ENCODE data around the gene KLHL29. TPM values are rescaled to one million over a fixed set of nuclear protein-coding genes. Genes with fewer than 3 reads are reported as not detected.
"Not testable (repeated sequence)": the region's sequence is repeated elsewhere in the genome, so short reads cannot be mapped to it uniquely, and the experiment has no call there.

KLHL29 gene
- total RNA-seq (2014; rRNA removed; shearing (Covaris generic)): 1.1 and 1.9 TPM in 2 replicates

DNA sequence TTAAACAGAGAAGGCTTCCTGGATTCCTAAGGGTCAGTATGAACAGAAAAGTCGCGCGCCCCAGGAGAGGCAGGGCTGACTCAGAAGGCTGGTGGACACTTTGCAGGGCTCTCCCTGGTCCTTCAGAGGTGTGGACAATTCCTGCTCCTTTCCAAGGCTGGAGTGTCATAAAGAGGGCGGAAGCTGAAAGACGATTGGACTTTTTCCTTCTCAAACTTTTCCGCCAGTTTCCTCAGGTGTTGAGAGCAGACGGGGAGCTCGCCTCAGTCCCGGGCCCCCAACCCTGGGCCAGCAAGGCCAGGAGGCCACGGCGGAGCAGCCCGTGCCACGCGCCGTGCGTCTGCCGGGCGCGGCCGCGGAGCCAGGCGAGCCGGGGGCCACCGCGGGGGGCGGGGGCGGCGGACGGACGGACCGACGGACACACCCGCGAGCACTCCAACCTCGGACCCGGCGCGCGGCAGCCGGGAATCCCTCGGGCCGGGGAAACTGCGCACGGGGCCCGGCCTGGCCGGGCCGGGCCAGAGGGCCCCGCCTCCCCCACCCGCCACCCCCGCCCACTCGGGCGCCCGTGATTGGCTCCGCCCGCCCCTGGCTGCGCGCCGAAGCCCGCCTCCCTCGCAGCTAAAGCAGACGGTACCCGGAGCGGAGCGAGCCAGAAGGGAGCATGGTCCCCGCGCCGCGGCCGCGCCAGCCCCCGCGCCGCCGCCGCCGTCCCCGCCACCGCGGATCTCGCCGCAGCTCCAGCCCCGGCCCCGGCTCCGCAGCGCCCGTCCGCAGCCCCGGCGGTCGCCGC is at the start of gene KLHL29:
TSS of gene KLHL29 (plus strand) at position 629 of the 793 bp plus-strand sequence. CDS start 177,018 bp downstream, outside the sequence.
- Histone ChIP-seq H3K27me3 (replicated peaks) (peaks cover 39% of the 10 kb centered on the region), H3K36me3 (no peaks in the 10 kb centered on the region), H3K4me3 (peak within 1 kb of the TSS; percentile 52), H3K4me1 (replicated peaks) (peaks cover 41% of the 10 kb centered on the region), H3K27ac (no peak within 1 kb of the TSS), H3K9me3 (replicated peaks) (no peaks in the 10 kb centered on the region; the same call in 1 of the 2 replicates)
- peak; percentile 38 to 76 for DNase-seq (ENCODE audit: low read depth in 1 of 2, low spot score in 2 of 2)

DNA sequence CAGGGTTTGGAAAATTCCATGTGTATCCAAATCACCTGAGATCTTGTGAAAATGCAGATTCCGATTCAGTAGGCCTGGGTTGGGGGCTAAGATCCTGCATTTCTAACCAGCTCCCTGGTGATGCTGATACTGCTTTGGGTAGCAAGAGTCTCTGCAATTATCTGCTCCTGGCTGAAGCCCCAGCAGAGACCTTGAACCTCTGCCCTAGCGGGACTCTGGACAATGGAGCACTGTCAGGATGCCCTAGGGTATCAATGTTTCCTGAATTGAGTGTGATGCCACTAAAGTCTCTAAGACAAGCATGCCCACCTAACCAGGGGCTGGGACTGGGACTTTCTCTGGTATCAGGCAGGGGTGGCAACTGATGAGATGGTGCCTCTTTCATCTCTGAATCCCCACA is 49.4 kb upstream of the KLHL29 start:
- Histone ChIP-seq H3K4me3 (no peak overlapping the region), H3K4me1 (replicated peaks) (no peaks in the 10 kb centered on the region), H3K36me3 (no peaks in the 10 kb centered on the region), H3K27me3 (replicated peaks) (peaks cover 12% of the 10 kb centered on the region), H3K9me3 (replicated peaks) (no peaks in the 10 kb centered on the region; the same call in 1 of the 2 replicates), H3K27ac (no peak overlapping the region)
- no peak for DNase-seq (ENCODE audit: low read depth in 1 of 2, low spot score in 2 of 2)

DNA sequence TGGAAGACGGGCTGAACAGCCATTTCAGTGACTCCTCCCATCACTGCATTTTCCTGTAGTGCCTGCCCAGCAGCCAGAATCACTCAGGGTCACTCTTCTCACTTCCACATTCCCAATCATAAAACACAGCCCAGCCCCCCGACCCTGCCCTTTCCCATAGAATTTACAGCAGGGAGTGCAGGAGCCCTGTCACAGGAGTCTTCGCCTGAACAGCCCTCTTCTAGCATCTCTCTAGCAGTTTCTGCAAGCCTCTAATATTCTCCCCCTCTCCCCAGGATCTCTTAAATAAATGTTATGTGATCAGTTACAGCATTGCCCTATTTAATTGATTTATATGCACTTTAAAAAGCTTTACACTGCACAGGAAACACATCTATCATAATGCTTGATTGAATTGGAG is 42.9 kb upstream of the KLHL29 start:
- DNase-seq (ENCODE audit: low read depth in 1 of 2, low spot score in 2 of 2): no peak
- Histone ChIP-seq H3K36me3 (no peaks in the 10 kb centered on the region), H3K4me3 (no peak overlapping the region), H3K27ac (no peak overlapping the region), H3K4me1 (replicated peaks) (no peaks in the 10 kb centered on the region), H3K9me3 (replicated peaks) (no peaks in the 10 kb centered on the region; the same call in 1 of the 2 replicates), H3K27me3 (replicated peaks) (no peaks in the 10 kb centered on the region)

DNA sequence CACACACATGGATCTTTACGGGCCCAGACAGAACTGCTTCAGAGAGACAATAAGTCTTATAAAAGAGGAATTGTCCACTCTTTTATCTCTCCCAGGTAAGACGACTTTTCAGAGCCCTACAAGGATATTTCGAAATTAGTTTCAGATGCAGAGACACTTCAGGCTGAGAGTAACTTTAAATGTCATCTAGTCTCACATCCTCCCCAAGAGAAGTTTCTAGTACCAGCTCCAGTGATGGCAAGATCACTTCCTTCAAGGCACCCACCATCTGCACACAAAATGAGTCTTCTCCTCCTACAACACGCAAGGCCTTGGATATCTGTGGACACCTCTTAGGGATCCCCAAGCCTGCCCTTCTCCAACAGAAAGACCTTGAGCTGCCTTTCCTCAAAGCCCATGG is 39.0 kb upstream of the KLHL29 start:
- Histone ChIP-seq H3K4me1 (replicated peaks) (no peaks in the 10 kb centered on the region), H3K4me3 (no peak overlapping the region), H3K27ac (no peak overlapping the region), H3K36me3 (no peaks in the 10 kb centered on the region), H3K27me3 (replicated peaks) (no peaks in the 10 kb centered on the region), H3K9me3 (replicated peaks) (no peaks in the 10 kb centered on the region)
- no peak for DNase-seq (ENCODE audit: low read depth in 1 of 2, low spot score in 2 of 2)

DNA sequence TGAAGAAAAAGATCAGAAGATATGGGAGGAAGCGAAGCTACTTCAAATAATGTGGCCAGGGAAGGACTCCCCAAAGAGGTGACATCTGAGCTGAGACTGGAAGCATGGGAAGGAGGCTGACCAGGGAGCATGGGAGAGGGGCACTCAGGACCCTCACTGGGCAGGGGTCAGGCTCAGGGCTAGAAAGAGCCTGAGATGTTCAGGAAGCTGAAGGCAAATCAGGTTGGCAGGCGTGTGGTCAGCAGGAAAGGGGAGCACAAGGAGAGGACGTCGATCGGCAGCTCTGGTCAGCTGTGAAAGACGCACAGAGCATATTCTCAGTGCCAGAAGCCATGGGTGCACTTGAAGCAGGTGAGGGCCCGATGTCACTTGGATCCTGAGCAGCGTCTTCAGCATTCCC is 38.2 kb upstream of the KLHL29 start:
- no peaks in the 10 kb centered on the region for H3K27me3 ChIP-seq (replicated peaks)
- no peak for DNase-seq (ENCODE audit: low read depth in 1 of 2, low spot score in 2 of 2)
- no peaks in the 10 kb centered on the region; the same call in 1 of the 2 replicates for H3K4me1 ChIP-seq (replicated peaks)
- no peak overlapping the region for H3K27ac ChIP-seq
- H3K9me3 ChIP-seq (replicated peaks): no peaks in the 10 kb centered on the region
- H3K36me3 ChIP-seq: no peaks in the 10 kb centered on the region
- H3K4me3 ChIP-seq: no peak overlapping the region

DNA sequence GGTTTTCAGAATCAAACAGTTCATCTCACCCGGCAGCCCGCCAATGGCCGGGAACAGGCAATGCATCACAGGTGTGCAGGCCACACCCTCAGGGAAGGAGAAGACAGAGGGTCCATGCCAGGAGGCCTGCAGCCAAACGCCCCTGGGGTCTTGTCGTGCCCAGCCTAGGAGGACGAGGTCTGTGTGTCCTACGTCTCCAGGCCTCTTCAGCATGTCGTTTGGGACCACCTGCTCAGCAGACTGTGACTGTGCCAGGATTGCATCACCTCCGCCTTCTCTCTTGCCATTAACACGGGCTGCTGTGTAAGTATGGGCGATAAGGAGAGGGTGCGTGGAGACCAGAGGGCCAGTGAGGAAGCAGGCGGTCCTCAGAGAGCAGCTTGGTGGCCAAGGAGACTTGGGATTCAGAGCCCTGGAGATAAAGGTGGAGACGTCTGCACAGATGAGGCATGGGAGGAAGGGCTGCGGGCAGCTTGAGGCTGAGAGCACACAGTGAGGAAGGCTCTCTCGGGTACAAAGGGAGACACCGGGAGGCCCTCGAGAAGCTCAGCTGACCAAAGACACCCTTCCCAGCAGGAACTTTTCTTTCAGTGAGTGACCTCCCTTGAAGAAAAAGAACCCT is 37.4 kb upstream of the KLHL29 start:
- Histone ChIP-seq H3K27ac (no peak overlapping the region), H3K4me3 (no peak overlapping the region), H3K9me3 (replicated peaks) (no peaks in the 10 kb centered on the region), H3K36me3 (no peaks in the 10 kb centered on the region), H3K27me3 (replicated peaks) (no peaks in the 10 kb centered on the region), H3K4me1 (replicated peaks) (no peaks in the 10 kb centered on the region; the same call in 1 of the 2 replicates)
- DNase-seq (ENCODE audit: low read depth in 1 of 2, low spot score in 2 of 2): no peak

DNA sequence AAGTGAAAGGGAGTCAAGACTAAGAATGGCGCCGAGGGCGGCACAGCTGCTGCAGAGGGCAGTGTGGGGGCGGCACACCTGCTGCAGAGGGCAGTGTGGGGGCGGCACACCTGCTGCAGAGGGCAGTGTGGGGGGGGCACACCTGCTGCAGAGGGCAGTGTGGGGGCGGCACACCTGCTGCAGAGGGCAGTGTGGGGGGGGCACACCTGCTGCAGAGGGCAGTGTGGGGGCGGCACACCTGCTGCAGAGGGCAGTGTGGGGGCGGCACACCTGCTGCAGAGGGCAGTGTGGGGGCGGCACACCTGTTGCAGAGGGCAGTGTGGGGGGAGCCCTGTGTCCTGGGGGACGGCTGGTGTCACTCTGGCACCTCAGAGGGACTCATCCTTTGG is 36.9 kb upstream of the KLHL29 start:
- not testable (repeated sequence) for H3K36me3 ChIP-seq; H3K27ac ChIP-seq; H3K9me3 ChIP-seq (replicated peaks); H3K4me3 ChIP-seq; H3K27me3 ChIP-seq (replicated peaks); H3K4me1 ChIP-seq (replicated peaks); DNase-seq (ENCODE audit: low read depth in 1 of 2, low spot score in 2 of 2)

DNA sequence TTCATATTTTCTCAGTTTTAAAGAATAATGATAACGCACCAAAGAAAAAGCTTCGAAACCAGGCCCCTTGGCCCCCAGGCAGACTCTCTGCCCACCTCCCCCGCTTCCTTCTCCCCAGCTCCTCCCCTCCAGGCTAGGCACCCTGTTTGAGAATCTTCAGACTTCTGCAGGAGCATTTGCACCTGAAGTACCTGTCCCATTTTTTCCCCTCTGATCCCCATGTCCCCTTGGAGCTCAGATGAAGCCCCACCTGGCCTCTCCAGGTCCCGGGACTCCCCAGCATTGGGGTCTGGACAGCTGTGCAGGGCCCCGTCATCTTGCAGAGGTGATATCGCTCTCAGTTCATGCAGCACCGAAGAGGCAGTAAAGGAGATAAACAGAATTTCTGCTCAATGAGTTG is 35.5 kb upstream of the KLHL29 start:
- no peaks in the 10 kb centered on the region for H3K9me3 ChIP-seq (replicated peaks)
- DNase-seq (ENCODE audit: low read depth in 1 of 2, low spot score in 2 of 2): no peak
- no peaks in the 10 kb centered on the region for H3K27me3 ChIP-seq (replicated peaks)
- no peaks in the 10 kb centered on the region; the same call in 1 of the 2 replicates for H3K4me1 ChIP-seq (replicated peaks)
- no peak overlapping the region for H3K4me3 ChIP-seq
- H3K27ac ChIP-seq: no peak overlapping the region
- no peaks in the 10 kb centered on the region for H3K36me3 ChIP-seq

DNA sequence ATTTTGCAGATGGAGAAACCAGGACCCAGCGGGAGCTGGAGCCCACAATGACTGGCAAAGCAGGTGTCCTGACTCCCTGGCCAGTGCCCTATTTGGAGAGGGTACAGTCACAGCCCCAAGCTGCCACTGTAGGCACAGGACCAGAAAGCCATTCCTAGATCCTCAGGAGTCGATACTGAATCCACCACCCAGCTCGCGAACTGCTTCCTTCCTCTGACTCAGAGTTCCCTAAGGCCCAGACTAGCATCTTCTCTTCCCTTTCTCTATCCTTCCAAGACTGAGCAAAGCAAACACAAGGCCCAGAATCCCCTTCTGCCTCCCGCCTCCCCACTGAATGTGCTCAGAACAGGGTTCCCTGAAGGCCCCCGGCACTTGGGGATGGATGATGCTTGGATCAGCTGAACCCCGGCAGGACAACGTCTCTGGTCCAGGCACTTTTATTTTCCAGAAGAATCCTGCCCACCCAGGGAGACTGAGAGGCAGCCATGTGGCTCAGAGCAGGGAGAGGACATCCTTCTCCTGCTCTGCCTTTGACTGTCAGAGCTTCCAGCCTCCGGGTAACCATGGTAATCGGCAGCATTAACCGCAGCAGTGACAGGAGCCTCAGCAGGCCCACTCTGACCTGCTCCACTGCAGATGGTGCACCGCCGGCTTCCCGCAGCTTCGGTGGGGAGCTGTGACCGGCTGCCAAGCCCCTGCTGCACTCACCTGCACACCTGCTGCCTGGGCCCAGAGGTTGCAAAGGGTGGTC is 34.8 kb upstream of the KLHL29 start:
- no peak overlapping the region for H3K27ac ChIP-seq
- H3K36me3 ChIP-seq: no peaks in the 10 kb centered on the region
- DNase-seq (ENCODE audit: low read depth in 1 of 2, low spot score in 2 of 2): no peak
- no peaks in the 10 kb centered on the region; the same call in 1 of the 2 replicates for H3K4me1 ChIP-seq (replicated peaks)
- no peak overlapping the region for H3K4me3 ChIP-seq
- no peaks in the 10 kb centered on the region for H3K27me3 ChIP-seq (replicated peaks)
- H3K9me3 ChIP-seq (replicated peaks): no peaks in the 10 kb centered on the region

DNA sequence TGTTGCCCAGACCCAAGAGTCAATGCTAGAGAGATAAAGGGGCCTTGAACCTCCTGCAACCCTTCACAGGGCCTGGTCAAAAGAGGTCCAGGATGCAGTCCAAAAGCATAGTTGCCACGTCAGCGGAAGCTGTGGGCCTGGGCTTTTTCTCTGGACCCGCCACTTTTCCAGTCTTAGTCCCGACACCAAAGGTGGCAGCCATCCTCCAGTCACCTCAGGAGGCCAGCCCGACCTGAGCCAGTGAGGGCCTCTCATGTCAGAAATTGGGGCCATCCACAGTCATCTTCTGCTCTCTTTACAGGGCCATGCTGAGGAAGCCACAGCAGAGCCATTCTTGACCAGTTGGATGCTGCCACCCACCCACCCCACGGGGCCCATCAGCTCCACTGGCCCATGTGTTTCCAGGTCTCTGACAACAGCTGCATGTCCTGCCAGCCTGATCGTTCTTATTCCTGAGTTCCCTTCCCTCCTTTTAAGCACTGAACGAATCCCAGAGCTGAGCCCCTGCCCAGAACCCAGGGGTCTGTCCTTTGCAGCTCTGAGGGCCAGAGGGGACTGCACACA is 34.1 kb upstream of the KLHL29 start:
- H3K36me3 ChIP-seq: no peaks in the 10 kb centered on the region
- no peak overlapping the region for H3K4me3 ChIP-seq
- H3K4me1 ChIP-seq (replicated peaks): no peaks in the 10 kb centered on the region; the same call in 1 of the 2 replicates
- no peak for DNase-seq (ENCODE audit: low read depth in 1 of 2, low spot score in 2 of 2)
- H3K9me3 ChIP-seq (replicated peaks): no peaks in the 10 kb centered on the region
- no peak overlapping the region for H3K27ac ChIP-seq
- no peaks in the 10 kb centered on the region for H3K27me3 ChIP-seq (replicated peaks)

DNA sequence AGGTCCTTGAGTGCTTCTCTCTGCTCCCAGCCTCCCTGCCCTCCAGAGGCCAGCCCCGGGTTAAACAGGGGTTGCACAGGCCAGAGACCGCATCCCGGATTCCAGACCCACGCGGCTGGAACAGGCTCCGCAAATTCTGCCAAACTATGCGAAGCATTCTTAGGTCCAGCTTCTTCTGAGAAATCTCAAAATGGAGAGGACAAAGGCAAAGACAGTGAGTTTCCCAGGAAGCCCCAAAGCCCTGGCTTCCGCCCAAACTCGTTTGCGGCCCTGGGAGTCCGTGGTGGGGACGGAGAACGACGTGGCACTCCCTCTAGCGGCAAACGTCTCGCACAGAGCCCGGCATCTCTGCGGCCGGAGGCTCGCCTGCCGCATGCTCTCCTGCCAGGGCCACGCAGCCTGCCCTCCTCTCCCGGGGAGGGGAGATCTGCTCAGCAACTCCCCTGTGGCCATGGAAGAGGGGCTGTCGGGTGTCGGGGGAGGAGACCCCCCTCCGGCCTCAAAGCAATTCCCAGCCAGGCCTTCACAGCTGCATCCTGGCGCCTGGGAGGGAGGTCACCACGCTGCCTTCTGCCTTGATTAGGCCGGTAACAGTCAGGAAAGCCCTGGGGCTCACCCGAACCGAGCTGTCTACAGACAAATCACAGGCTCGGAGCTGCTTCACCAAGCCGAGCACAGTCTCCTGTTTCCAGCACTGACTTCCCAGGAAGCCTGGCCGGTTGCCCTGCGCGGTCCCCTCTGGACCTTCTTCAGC is 33.4 kb upstream of the KLHL29 start:
- Histone ChIP-seq H3K4me3 (no peak overlapping the region), H3K9me3 (replicated peaks) (no peaks in the 10 kb centered on the region), H3K27ac (no peak overlapping the region), H3K4me1 (replicated peaks) (no peaks in the 10 kb centered on the region; the same call in 1 of the 2 replicates), H3K27me3 (replicated peaks) (no peaks in the 10 kb centered on the region), H3K36me3 (no peaks in the 10 kb centered on the region)
- DNase-seq (ENCODE audit: low read depth in 1 of 2, low spot score in 2 of 2): peak; percentile 68 to 82

DNA sequence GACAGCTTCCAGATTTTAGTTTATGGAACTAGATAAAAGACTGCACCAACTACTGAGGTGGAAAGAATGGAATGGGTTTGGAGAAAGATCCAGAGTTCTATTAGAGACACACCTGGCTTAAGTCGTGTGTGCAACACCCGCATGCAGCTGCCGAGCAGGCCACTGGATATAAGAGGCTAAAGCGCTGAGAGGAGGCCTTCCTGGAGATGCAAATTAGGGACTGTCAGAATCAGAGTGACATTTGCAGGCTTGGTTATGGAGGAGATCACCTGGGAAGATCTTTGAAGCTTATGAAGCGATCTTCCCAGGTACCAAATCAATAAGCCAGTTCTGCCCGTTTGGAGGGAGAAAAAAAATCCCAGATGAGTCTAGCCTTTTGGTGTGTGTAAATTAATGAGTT is 30.4 kb upstream of the KLHL29 start:
- H3K4me1 ChIP-seq (replicated peaks): no peaks in the 10 kb centered on the region; the same call in 1 of the 2 replicates

DNA sequence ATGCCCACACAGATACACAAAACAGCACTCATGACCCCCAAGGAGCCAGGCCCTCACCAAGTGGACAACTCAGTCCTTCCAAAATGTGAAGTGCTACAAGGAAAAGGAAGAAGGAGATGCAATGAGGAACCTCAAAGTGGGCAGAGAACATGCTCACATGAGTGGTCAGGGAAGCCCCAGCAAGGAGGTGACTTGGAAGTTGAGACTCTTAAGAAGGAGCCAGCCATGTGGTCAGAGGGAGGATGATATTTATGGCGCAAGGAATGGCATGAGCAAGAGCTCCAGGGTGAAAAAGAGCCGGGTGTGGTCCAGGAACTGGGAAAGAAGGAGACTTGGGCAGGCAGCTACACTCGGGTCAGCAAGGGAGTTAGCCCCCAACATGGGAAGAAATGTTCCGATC is 30.0 kb upstream of the KLHL29 start:
- H3K27ac ChIP-seq: no peak overlapping the region

More for the DNA sequence above, 30.4 kb upstream of the KLHL29 start:
- Histone ChIP-seq H3K27me3 (replicated peaks) (no peaks in the 10 kb centered on the region), H3K27ac (no peak overlapping the region), H3K4me3 (no peak overlapping the region), H3K9me3 (replicated peaks) (no peaks in the 10 kb centered on the region), H3K36me3 (no peaks in the 10 kb centered on the region)
- no peak for DNase-seq (ENCODE audit: low read depth in 1 of 2, low spot score in 2 of 2)

More for the DNA sequence above, 30.0 kb upstream of the KLHL29 start:
- H3K36me3 ChIP-seq: no peaks in the 10 kb centered on the region
- no peaks in the 10 kb centered on the region; the same call in 1 of the 2 replicates for H3K4me1 ChIP-seq (replicated peaks)
- H3K9me3 ChIP-seq (replicated peaks): no peaks in the 10 kb centered on the region
- no peak overlapping the region for H3K4me3 ChIP-seq
- H3K27me3 ChIP-seq (replicated peaks): no peaks in the 10 kb centered on the region
- no peak for DNase-seq (ENCODE audit: low read depth in 1 of 2, low spot score in 2 of 2)

Measured in SJSA1 (cell line).